Activated naive CD4-positive, alpha-beta T cell treated with anti-CD3 and anti-CD28 coated beads for 36 hours (primary cell): ENCODE data around the gene MRPL17. TPM values are rescaled to one million over a fixed set of nuclear protein-coding genes. Genes with fewer than 3 reads are reported as not detected.
"Not testable (repeated sequence)": the region's sequence is repeated elsewhere in the genome, so short reads cannot be mapped to it uniquely, and the experiment has no call there.

Experiments used
- CTCF ChIA-PET: fragments of 350-600 bp; sonication (Branson Sonifier 250); formaldehyde crosslinking; loops from one replicate; lab custom pipeline; 2021; ENCODE audit warnings: antibody characterized with exemption; lab: Charles Lee
- DNase-seq: peaks from one replicate; pipeline ENCODE4 v3.0.0-alpha.2; 2020
- H3K27ac Mint-ChIP-seq: one replicate; pipeline ENCODE4 v1.8.0; 2021; ENCODE audit warnings: mild to moderate bottlenecking, mixed read lengths
- H3K27me3 Mint-ChIP-seq: one replicate; pipeline ENCODE4 v1.8.0; 2021; ENCODE audit warnings: low read depth, mixed read lengths
- H3K36me3 Mint-ChIP-seq: one replicate; pipeline ENCODE4 v1.8.0; 2021; ENCODE audit warnings: low read depth, mixed read lengths
- H3K4me1 Mint-ChIP-seq: one replicate; pipeline ENCODE4 v1.8.0; 2021; ENCODE audit warnings: low read depth, mixed read lengths
- H3K4me3 Mint-ChIP-seq: one replicate; pipeline ENCODE4 v1.8.0; 2021; ENCODE audit warnings: mild to moderate bottlenecking, moderate library complexity, mixed read lengths
- H3K9me3 Mint-ChIP-seq: one replicate; pipeline ENCODE4 v1.8.0; 2021; ENCODE audit warnings: mixed read lengths
- intact Hi-C: fragments of 100-400 bp; cut with micrococcal nuclease; formaldehyde crosslinking; loops from one replicate; pipeline ENCODE4 v1.15.1; 2023
- total RNA-seq, 2 experiments: library from RNA; stranded (reverse); gene quantifications; one replicate each; pipeline ENCODE4 v1.2.3, GENCODE V29; 2021

MRPL17 gene
- total RNA-seq: 100 to 1,000 TPM in 1 of 2 experiments, 10 to 100 TPM in 1; 99.7 to 102 TPM

- peak; percentile 100 for DNase-seq
- Mint-ChIP-seq H3K36me3 (peaks cover 37% of the 10 kb centered on the region), H3K27ac (peak within 1 kb of the TSS; percentile 98), H3K4me1 (peaks cover 35% of the 10 kb centered on the region), H3K4me3 (peak within 1 kb of the TSS; percentile 97), H3K9me3 (no peaks in the 10 kb centered on the region), H3K27me3 (no peaks in the 10 kb centered on the region)
- intact Hi-C loops: loop anchor here (1.0 to 5.0 kb wide), 16 partner anchors 11 to 996 kb away; partner anchors contain the start of genes ARFIP2, FHIP1B, SMPD1 and TAF10
- CTCF ChIA-PET: interaction anchor here (0.6 to 3.0 kb wide), 41 partner anchors 9 to 772 kb away, joined by 3 to 37 read pairs (median 4); partner anchors contain the start of genes ILK, RRP8, TAF10 and TPP1
Measured at GRCh38 chr11:6682936-6683861, at the start of gene MRPL17. Gene MRPL17 (minus strand): TSS chr11:6683340. CDS start chr11:6683296, 44 bp downstream.

- peaks cover 72% of the 10 kb centered on the region for H3K4me1 Mint-ChIP-seq
- peaks cover 19% of the 10 kb centered on the region for H3K9me3 Mint-ChIP-seq
- no peaks in the 10 kb centered on the region for H3K27me3 Mint-ChIP-seq
- H3K4me3 Mint-ChIP-seq: peak overlapping the region; percentile 19
- peaks cover 34% of the 10 kb centered on the region for H3K36me3 Mint-ChIP-seq
- DNase-seq: no peak
- intact Hi-C loops: no loop called here
- CTCF ChIA-PET: interaction anchor here (0.6 to 2.4 kb wide), 11 partner anchors 8 to 45 kb away, joined by 3 to 9 read pairs (median 4); partner anchors contain the start of gene MRPL17
- H3K27ac Mint-ChIP-seq: peak overlapping the region; percentile 83
Measured at GRCh38 chr11:6727971-6728760, 45.0 kb upstream of the MRPL17 start.

- Mint-ChIP-seq H3K9me3 (peaks cover 19% of the 10 kb centered on the region), H3K27me3 (no peaks in the 10 kb centered on the region), H3K4me3 (no peak overlapping the region), H3K27ac (no peak overlapping the region), H3K4me1 (peaks cover 83% of the 10 kb centered on the region), H3K36me3 (peaks cover 50% of the 10 kb centered on the region)
- intact Hi-C loops: no loop called here
- DNase-seq: no peak
- CTCF ChIA-PET: interaction anchor here (1.2 kb wide), 2 partner anchors 25 to 30 kb away, joined by 4 read pairs; no protein-coding TSS in a partner anchor
Measured at GRCh38 chr11:6725386-6725896, 42.3 kb upstream of the MRPL17 start.

- Mint-ChIP-seq H3K4me1 (peaks cover 86% of the 10 kb centered on the region), H3K4me3 (no peak overlapping the region), H3K36me3 (peaks cover 62% of the 10 kb centered on the region), H3K9me3 (peaks cover 24% of the 10 kb centered on the region), H3K27ac (no peak overlapping the region), H3K27me3 (no peaks in the 10 kb centered on the region)
- no peak for DNase-seq
- intact Hi-C loops: no loop called here
- CTCF ChIA-PET: interaction anchor here (1.2 to 3.6 kb wide), 2 partner anchors 18 to 32 kb away, joined by 3 to 30 read pairs; no protein-coding TSS in a partner anchor
Measured at GRCh38 chr11:6724013-6724412, 40.9 kb upstream of the MRPL17 start.

- Mint-ChIP-seq H3K9me3 (peaks cover 40% of the 10 kb centered on the region), H3K27ac (peak overlapping the region; percentile 63), H3K36me3 (peaks cover 62% of the 10 kb centered on the region), H3K4me1 (peaks cover 73% of the 10 kb centered on the region), H3K27me3 (no peaks in the 10 kb centered on the region), H3K4me3 (no peak overlapping the region)
- no peak for DNase-seq
- CTCF ChIA-PET: interaction anchor here (0.8 to 4.1 kb wide), 6 partner anchors 7 to 38 kb away, joined by 3 to 30 read pairs (median 6); no protein-coding TSS in a partner anchor
- intact Hi-C loops: loop anchor here (2.0 kb wide), 1 partner anchor 13 kb away; no protein-coding TSS in a partner anchor
Measured at GRCh38 chr11:6721343-6721742, 38.2 kb upstream of the MRPL17 start.

- CTCF ChIA-PET: interaction anchor here (0.6 to 4.1 kb wide), 9 partner anchors 8 to 975 kb away, joined by 3 to 19 read pairs (median 4); no protein-coding TSS in a partner anchor
- Mint-ChIP-seq H3K9me3 (peaks cover 43% of the 10 kb centered on the region), H3K27me3 (no peaks in the 10 kb centered on the region), H3K4me3 (no peak overlapping the region), H3K27ac (no peak overlapping the region), H3K4me1 (peaks cover 63% of the 10 kb centered on the region), H3K36me3 (peaks cover 56% of the 10 kb centered on the region)
- intact Hi-C loops: no loop called here
- DNase-seq: no peak
Measured at GRCh38 chr11:6719576-6719975, 36.4 kb upstream of the MRPL17 start.

GRCh38 chr11:6717426-6717825, 34.3 kb upstream of the MRPL17 start:
- CTCF ChIA-PET: interaction anchor here (0.8 to 2.0 kb wide), 7 partner anchors 11 to 338 kb away, joined by 3 to 9 read pairs (median 6); no protein-coding TSS in a partner anchor
- Mint-ChIP-seq H3K36me3 (peaks cover 46% of the 10 kb centered on the region), H3K4me1 (peaks cover 50% of the 10 kb centered on the region), H3K27me3 (no peaks in the 10 kb centered on the region), H3K9me3 (peaks cover 36% of the 10 kb centered on the region), H3K27ac (no peak overlapping the region), H3K4me3 (no peak overlapping the region)
- no peak for DNase-seq
- intact Hi-C loops: no loop called here

- H3K27ac Mint-ChIP-seq, H3K27me3 Mint-ChIP-seq, H3K36me3 Mint-ChIP-seq, H3K9me3 Mint-ChIP-seq, H3K4me3 Mint-ChIP-seq: not testable (repeated sequence)
- DNase-seq: peak; percentile 68
- intact Hi-C loops: loop anchor here (1.0 kb wide), 1 partner anchor 46 kb away; no protein-coding TSS in a partner anchor
- H3K4me1 Mint-ChIP-seq: peaks cover 18% of the 10 kb centered on the region
- CTCF ChIA-PET: interaction anchor here (0.7 to 5.3 kb wide), 8 partner anchors 8 to 90 kb away, joined by 3 to 59 read pairs (median 3); no protein-coding TSS in a partner anchor
Measured at GRCh38 chr11:6711552-6711951, 28.4 kb upstream of the MRPL17 start.

GRCh38 chr11:6708876-6709275, 25.7 kb upstream of the MRPL17 start:
- Mint-ChIP-seq H3K36me3 (peaks cover under 1% of the 10 kb centered on the region), H3K27me3 (no peaks in the 10 kb centered on the region), H3K4me1 (peaks cover 22% of the 10 kb centered on the region), H3K4me3 (no peak overlapping the region), H3K9me3 (no peaks in the 10 kb centered on the region), H3K27ac (peak overlapping the region; percentile 54)
- DNase-seq: no peak
- CTCF ChIA-PET: interaction anchor here (1.8 to 5.3 kb wide), 2 partner anchors 28 to 48 kb away, joined by 5 to 59 read pairs; no protein-coding TSS in a partner anchor
- intact Hi-C loops: loop anchor here (5.0 kb wide), 1 partner anchor 267 kb away; the partner anchor contains the start of gene HPX

GRCh38 chr11:6705905-6706535, 22.9 kb upstream of the MRPL17 start:
- DNase-seq: peak; percentile 66
- CTCF ChIA-PET: interaction anchor here (0.7 to 8.8 kb wide), 28 partner anchors 9 to 331 kb away, joined by 3 to 98 read pairs (median 5); partner anchors contain the start of genes MRPL17 and OR2AG2
- Mint-ChIP-seq H3K27ac (no peak overlapping the region), H3K27me3 (no peaks in the 10 kb centered on the region), H3K4me3 (no peak overlapping the region), H3K36me3 (no peaks in the 10 kb centered on the region), H3K9me3 (no peaks in the 10 kb centered on the region), H3K4me1 (peaks cover 17% of the 10 kb centered on the region)
- intact Hi-C loops: loop anchor here (1.0 to 5.0 kb wide), 5 partner anchors 23 to 327 kb away; partner anchors contain the start of genes HPX and MRPL17
